ENCODE results near the gene SLC7A11. TPM values are rescaled to one million over a fixed set of nuclear protein-coding genes. Genes with fewer than 3 reads are reported as not detected.

Gene SLC7A11
- total RNA-seq, 3 donors from 2014 or later, result 0.16 to 1.9 (median 1.3) TPM

GRCh38 chr4:138174981-138175794 is 67.0 kb downstream of the SLC7A11 start:
- TF ChIP-seq POLR2A (IDR thresholded peaks at IDR 0.05), result no peak
- Histone ChIP-seq H3K4me3 (no peak overlapping the region), H3K36me3 (no peaks in the 10 kb centered on the region), H3K4me1 (no peaks in the 10 kb centered on the region), H3K27ac (no peak overlapping the region), H3K9me3 (no peaks in the 10 kb centered on the region), H3K27me3 (no peaks in the 10 kb centered on the region)
- no peak for DNase-seq (ENCODE audit: low spot score in 2 of 2)
- intact Hi-C loops (cut with DNase I; ENCODE audit: low total_unique reads), result no loop called here

GRCh38 chr4:138164208-138164607 is 77.9 kb downstream of the SLC7A11 start:
- DNase-seq (ENCODE audit: low spot score in 2 of 2), result no peak
- intact Hi-C loops (cut with DNase I; ENCODE audit: low total_unique reads), result no loop called here
- Histone ChIP-seq H3K27me3 (no peaks in the 10 kb centered on the region), H3K4me1 (no peaks in the 10 kb centered on the region), H3K36me3 (no peaks in the 10 kb centered on the region), H3K4me3 (no peak overlapping the region), H3K9me3 (no peaks in the 10 kb centered on the region), H3K27ac (no peak overlapping the region)
- no peak for TF ChIP-seq CTCF (IDR thresholded peaks at IDR 0.05)
- TF ChIP-seq POLR2A (IDR thresholded peaks at IDR 0.05), result no peak
- TF ChIP-seq POLR2AphosphoS5 (IDR thresholded peaks at IDR 0.05), result no peak

- intact Hi-C loops (cut with DNase I; ENCODE audit: low total_unique reads), result no loop called here
- H3K27ac ChIP-seq, result no peak overlapping the region
- DNase-seq (ENCODE audit: low spot score in 2 of 2), result no peak
- H3K36me3 ChIP-seq, result no peaks in the 10 kb centered on the region
- no peaks in the 10 kb centered on the region for H3K9me3 ChIP-seq
- no peak overlapping the region for H3K4me3 ChIP-seq
- TF ChIP-seq POLR2A (IDR thresholded peaks at IDR 0.05), result no peak
- no peak for TF ChIP-seq POLR2AphosphoS5 (IDR thresholded peaks at IDR 0.05)
- H3K4me1 ChIP-seq, result no peaks in the 10 kb centered on the region
- H3K27me3 ChIP-seq, result no peaks in the 10 kb centered on the region
These were observed 79.0 kb downstream of the SLC7A11 start for GRCh38 chr4:138163171-138163570.

- no peaks in the 10 kb centered on the region for H3K4me1 ChIP-seq
- no peak for DNase-seq (ENCODE audit: low spot score in 2 of 2)
- no peaks in the 10 kb centered on the region for H3K27me3 ChIP-seq
- H3K4me3 ChIP-seq, result no peak overlapping the region
- H3K27ac ChIP-seq, result no peak overlapping the region
- intact Hi-C loops (cut with DNase I; ENCODE audit: low total_unique reads), result no loop called here
- no peaks in the 10 kb centered on the region for H3K9me3 ChIP-seq
- no peaks in the 10 kb centered on the region for H3K36me3 ChIP-seq
- TF ChIP-seq CTCF (IDR thresholded peaks at IDR 0.05), result no peak
- TF ChIP-seq POLR2A (IDR thresholded peaks at IDR 0.05), result no peak
These were observed 79.9 kb downstream of the SLC7A11 start for GRCh38 chr4:138162259-138162658.

- Histone ChIP-seq H3K27ac (no peak overlapping the region), H3K9me3 (no peaks in the 10 kb centered on the region), H3K27me3 (no peaks in the 10 kb centered on the region), H3K4me1 (no peaks in the 10 kb centered on the region), H3K36me3 (no peaks in the 10 kb centered on the region), H3K4me3 (no peak overlapping the region)
- no peak for DNase-seq (ENCODE audit: low spot score in 2 of 2)
- TF ChIP-seq CTCF (IDR thresholded peaks at IDR 0.05) (no peak), POLR2AphosphoS5 (IDR thresholded peaks at IDR 0.05) (no peak), POLR2A (IDR thresholded peaks at IDR 0.05) (no peak)
- intact Hi-C loops (cut with DNase I; ENCODE audit: low total_unique reads), result no loop called here
These were observed 80.8 kb downstream of the SLC7A11 start for GRCh38 chr4:138161351-138161750.

GRCh38 chr4:138158746-138159297 is 83.3 kb downstream of the SLC7A11 start:
- TF ChIP-seq CTCF (IDR thresholded peaks at IDR 0.05) (no peak), POLR2AphosphoS5 (IDR thresholded peaks at IDR 0.05) (no peak), POLR2A (IDR thresholded peaks at IDR 0.05) (no peak)
- no peaks in the 10 kb centered on the region for H3K4me1 ChIP-seq
- DNase-seq (ENCODE audit: low spot score in 2 of 2), result no peak
- no peak overlapping the region for H3K27ac ChIP-seq
- intact Hi-C loops (cut with DNase I; ENCODE audit: low total_unique reads), result no loop called here
- H3K4me3 ChIP-seq, result no peak overlapping the region
- H3K36me3 ChIP-seq, result no peaks in the 10 kb centered on the region
- H3K27me3 ChIP-seq, result no peaks in the 10 kb centered on the region
- no peaks in the 10 kb centered on the region for H3K9me3 ChIP-seq
